Ovary (tissue), 3 donors: ENCODE measurements around the gene SLC1A7.

ENCODE experiments used
- CTCF ChIP-seq, 3 donors: fragments of 450-650 bp in 2 of 3; fragments of 200-600 bp in 1 of 3; IDR thresholded peaks; one replicate each; pipeline versions ENCODE4 v1.5.1 to v1.8.0; 2016 to 2022; ENCODE audit warnings: antibody characterized with exemption in 3 of 3, mild to moderate bottlenecking in 1 of 3
- POLR2A ChIP-seq: fragments of 450-650 bp; IDR thresholded peaks from one replicate; pipeline ENCODE4 v1.6.1; 2017; ENCODE audit warnings: antibody characterized with exemption, mild to moderate bottlenecking, moderate library complexity
- donor health status: DM: no; HTN: no; CAD: no.

GRCh38 chr1:53166912-53167311 is 24.5 kb upstream of the SLC1A7 start:
- TF ChIP-seq CTCF (IDR thresholded peaks at IDR 0.05) (no peak), POLR2A (no peak)
